Amniotic epithelial cell (primary cell): Measurements from ENCODE around the gene B3GALT5.
"Not testable (repeated sequence)": the region's sequence is repeated elsewhere in the genome, so short reads cannot be mapped to it uniquely, and the experiment has no call there.

Experiments
- DNase-seq: peaks from one replicate; pipeline ENCODE4 v3.0.0-alpha.2; 2010; ENCODE audit warnings: low read depth

The B3GALT5 gene

GRCh38 chr21:39667353-39667891 lies 54.7 kb downstream of the B3GALT5 start:
- DNase-seq, result no peak

GRCh38 chr21:39668369-39668768 lies 55.6 kb downstream of the B3GALT5 start:
- no peak for DNase-seq

GRCh38 chr21:39669485-39669884 lies 56.7 kb downstream of the B3GALT5 start:
- no peak for DNase-seq

- DNase-seq, result peak; percentile 55
Observed at GRCh38 chr21:39669976-39670661, 57.4 kb downstream of the B3GALT5 start.

GRCh38 chr21:39670701-39671100 lies 58.0 kb downstream of the B3GALT5 start:
- peak; percentile 24 for DNase-seq

GRCh38 chr21:39671986-39672385 lies 59.2 kb downstream of the B3GALT5 start:
- DNase-seq, result no peak

- DNase-seq, result no peak
Observed at GRCh38 chr21:39673163-39673562, 60.4 kb downstream of the B3GALT5 start.

- DNase-seq, result no peak
Observed at GRCh38 chr21:39673736-39674135, 61.0 kb downstream of the B3GALT5 start.

- DNase-seq, result no peak
Observed at GRCh38 chr21:39674801-39675200, 62.1 kb downstream of the B3GALT5 start.

GRCh38 chr21:39675590-39675989 lies 62.9 kb downstream of the B3GALT5 start:
- no peak for DNase-seq

- DNase-seq, result peak; percentile 95
Observed at GRCh38 chr21:39675993-39676661, 63.4 kb downstream of the B3GALT5 start.

- peak; percentile 19 for DNase-seq
Observed at GRCh38 chr21:39680216-39680615, 67.5 kb downstream of the B3GALT5 start.

GRCh38 chr21:39681257-39681656 lies 68.5 kb downstream of the B3GALT5 start:
- DNase-seq, result peak; percentile 99

GRCh38 chr21:39681845-39682244 lies 69.1 kb downstream of the B3GALT5 start:
- peak; percentile 99 for DNase-seq

- DNase-seq, result no peak
Observed at GRCh38 chr21:39685236-39685635, 72.5 kb downstream of the B3GALT5 start.

- DNase-seq, result no peak
Observed at GRCh38 chr21:39685991-39686390, 73.3 kb downstream of the B3GALT5 start.

GRCh38 chr21:39686646-39687468 lies 74.1 kb downstream of the B3GALT5 start:
- no peak for DNase-seq

GRCh38 chr21:39688010-39688409 lies 75.3 kb downstream of the B3GALT5 start:
- DNase-seq, result no peak

- not testable (repeated sequence) for DNase-seq
Observed at GRCh38 chr21:39689860-39690259, 77.1 kb downstream of the B3GALT5 start.

GRCh38 chr21:39690454-39690853 lies 77.7 kb downstream of the B3GALT5 start:
- DNase-seq, result no peak

- DNase-seq, result no peak
Observed at GRCh38 chr21:39694750-39695149, 82.0 kb downstream of the B3GALT5 start.

GRCh38 chr21:39696196-39696595 lies 83.5 kb downstream of the B3GALT5 start:
- DNase-seq, result no peak

GRCh38 chr21:39696618-39697017 lies 83.9 kb downstream of the B3GALT5 start:
- DNase-seq, result peak; percentile 70
